DLD1 (cell line): ENCODE data around the gene SLC15A2.

Experiments
- in situ Hi-C: cut with HindIII; loops from 2 replicates; pipeline ENCODE4 v1.10.0; 2017; ENCODE audit warnings: low sequenced_read_pairs

SLC15A2 gene

DNA sequence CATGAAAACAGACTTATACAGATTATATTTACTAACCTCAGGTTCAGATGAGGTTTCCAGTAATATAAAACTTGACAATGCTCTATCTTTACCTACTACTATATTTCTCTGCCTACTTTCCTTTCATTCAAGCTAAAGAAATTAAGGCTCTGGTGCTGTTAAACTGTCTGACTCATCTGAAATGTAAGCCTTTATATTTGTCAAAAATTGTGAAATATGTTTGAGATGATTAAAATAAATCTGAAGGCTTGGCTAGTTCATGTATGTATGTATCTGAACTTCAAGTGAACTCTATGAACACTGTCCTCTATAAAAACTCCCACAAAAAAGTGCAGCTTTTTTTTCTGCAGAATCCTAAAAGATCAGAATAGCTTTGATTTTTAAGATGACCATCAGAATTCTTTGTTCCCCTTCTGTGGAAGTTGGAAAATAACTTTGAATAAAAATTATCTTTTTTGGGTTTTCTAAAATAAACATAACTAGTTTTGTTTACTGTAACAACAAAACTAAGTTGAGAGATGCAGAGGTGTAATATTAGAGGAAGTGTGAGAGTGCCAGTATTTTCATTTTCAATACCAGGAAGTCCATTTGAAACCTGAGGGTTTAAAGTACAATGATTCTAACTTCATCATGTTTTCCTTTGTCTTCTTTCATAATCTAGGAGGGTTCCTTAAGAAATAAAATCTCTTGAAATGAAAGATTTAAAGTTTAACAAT lies 85.7 kb downstream of the SLC15A2 start:
- in situ Hi-C loops, result no loop called here

DNA sequence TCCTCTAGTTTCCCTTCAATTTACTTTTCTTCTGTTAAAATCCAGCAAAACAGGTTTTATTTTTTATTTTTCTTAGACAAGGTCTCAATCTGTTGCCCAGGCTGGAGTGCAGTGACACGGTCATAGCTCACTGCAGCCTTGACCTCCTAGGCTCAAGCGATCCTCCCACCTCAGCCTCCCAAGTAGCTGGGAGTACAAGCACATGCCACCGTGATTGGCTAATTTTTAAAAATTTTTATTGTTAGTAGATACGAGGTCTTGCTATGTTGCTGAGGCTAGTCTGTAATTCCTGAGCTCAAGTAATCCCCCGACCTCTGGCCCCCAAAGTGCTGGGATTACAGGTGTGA lies 86.2 kb downstream of the SLC15A2 start:
- in situ Hi-C loops, result no loop called here

DNA sequence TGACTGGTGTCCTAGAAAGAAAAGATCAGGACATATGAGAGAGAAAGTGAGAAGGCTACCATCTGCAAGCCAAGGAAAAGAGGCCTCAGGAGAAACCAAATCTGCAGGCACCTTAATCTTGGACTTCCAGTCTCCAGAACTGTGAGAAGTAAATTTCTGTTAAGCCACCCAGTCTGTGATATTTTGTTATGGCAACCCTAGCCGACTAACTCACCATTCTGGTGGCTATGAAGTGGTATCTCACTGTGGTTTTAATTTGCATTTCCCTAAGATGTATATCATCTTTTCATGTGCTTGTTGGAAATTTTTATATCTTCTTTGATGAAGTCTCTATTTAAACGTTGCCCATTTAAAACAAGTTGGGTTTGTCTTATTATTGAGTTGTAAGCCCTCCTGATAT lies 87.3 kb downstream of the SLC15A2 start:
- in situ Hi-C loops, result no loop called here

DNA sequence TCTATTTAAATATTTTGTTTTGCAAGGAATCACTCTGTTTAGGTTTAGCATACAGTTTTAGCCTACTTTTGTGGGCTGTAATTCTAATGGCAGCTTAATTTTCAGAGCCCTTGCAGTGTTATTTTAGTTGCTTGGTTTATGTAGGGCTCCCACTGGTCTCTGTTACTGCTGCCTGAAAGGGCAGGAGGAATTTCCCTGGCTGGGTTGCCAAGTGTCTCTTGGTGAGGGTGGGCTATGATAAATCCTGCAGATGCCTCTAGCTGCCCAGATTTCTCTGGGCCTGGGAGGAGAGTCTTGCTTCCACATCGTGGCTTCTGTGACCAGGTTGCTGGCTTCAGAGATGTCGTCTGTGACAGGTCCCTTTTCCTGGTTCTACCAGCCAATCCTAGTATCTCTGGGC lies 91.6 kb downstream of the SLC15A2 start:
- in situ Hi-C loops, result no loop called here

DNA sequence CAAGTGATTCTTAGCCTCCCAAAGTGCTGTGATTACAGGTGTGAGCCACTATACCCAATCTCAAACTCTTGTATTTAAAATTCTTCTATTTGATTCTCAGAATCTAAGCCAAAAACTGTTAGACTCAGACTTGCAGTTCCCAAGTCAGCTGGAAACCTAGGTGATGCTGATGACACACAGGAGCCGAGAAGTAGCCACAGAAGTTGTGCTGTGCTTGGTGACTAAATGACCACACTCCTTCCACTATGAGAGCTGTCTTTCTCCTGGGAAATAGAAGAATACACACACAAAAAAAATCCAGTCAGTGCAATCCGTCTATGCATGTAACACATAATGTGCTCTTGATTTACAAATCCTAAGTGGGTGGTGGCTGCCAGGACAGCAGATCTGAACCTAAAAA lies 93.9 kb downstream of the SLC15A2 start:
- in situ Hi-C loops, result no loop called here

DNA sequence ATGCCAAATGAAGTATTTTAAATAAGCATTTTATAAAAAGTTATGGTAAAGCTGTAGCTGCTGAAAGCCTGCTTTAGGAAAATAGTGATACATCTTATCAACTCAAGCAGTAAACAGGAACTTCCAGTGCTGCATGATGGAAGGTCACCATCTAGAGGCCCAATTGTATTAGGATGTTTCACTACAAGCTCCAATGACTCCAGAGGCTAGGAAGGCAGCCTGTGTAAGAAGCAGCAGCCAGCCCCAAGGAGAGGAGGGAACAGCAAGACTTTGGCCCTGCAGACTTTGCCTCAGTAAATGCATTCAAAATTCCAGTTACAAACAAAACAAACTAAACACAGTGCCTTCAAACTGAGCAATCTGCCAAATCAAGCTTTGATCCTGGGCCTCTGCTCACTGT lies 95.7 kb downstream of the SLC15A2 start:
- in situ Hi-C loops, result no loop called here

DNA sequence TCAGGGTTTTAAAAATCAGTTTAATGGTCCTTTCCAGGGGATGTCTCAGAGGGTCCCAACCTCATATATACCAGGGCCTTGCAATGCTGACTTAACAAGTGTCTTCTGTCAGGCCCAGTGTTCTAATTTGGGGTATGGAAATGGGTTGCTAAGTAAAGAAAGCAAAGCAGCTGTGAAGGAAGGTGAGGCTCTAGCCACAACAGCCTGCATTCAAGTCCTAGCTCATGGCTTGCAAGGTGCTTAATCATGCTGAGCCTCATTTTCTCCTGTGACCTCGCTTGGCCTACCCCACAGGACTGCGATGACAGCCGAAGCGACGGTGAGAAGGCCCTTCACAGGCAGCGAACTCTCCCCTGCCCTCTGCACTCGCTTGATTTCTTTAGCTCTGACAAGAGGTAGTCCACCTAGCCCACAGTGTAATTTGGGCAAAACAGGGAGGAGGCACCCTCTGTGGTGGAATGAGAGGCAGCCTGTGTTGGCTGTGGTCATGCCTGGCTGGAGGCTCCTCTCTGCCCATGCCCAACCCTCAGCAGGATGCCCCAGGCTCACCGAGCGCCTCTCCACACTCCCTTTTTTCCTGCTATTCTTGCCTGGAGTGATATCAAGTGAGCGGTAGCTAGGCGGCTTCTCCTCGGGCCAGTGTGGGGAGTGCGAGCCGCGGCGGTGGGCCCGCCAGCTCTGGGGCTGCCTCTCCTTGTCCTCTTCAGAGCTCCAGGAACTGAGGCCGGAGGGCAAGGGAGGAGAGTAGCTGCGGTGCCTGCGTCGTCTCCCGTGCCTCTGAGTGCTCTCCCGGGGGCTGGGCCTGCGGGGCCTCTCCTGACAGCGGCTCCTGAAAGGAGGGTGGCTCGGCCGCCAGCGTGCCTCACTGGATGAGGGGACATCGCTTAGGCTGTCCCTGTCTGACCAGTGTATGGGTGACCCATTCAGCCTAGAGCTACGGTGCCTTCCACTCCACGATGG lies 98.7 kb downstream of the SLC15A2 start:
- in situ Hi-C loops, result no loop called here
